ENCODE data around the gene HHEX.

DNA sequence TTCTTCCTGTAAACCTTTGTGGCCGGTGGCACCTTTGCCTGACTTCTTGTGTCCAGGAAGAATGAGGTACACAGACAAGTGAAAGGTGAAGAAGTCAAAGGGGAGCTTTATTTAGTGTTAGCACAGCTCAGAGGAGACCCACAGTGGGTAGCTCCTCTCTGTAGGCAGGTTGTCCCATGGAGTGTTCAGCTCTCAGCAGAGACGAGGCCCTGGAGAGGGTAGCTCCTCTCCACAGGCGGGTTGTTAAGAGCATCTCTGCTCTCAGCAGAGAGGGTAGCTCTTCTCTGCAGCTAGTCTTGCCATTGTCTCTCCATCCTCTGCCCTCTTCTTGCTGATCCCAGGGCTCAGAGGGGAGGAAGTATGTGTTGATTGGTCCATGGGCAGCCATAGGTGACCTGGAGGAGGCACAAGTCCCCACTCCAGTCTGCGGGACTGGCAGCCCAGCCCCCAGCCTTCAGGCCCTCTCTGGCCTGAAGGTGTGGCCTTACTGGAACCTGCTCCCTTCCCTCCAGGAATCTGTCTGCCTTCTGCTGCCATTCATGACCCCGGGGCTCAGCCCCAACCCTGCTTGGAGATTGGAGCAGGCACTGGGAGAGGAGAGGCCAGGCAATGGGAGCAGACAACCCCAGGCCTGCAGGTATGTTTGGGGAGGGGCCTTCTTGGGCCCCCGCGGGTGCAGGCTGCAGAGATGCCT lies 24.5 kb downstream of the HHEX start:
- no peak for TF ChIP-seq POLR2A (IDR thresholded peaks at IDR 0.05)
- TF ChIP-seq, protein P1, sequence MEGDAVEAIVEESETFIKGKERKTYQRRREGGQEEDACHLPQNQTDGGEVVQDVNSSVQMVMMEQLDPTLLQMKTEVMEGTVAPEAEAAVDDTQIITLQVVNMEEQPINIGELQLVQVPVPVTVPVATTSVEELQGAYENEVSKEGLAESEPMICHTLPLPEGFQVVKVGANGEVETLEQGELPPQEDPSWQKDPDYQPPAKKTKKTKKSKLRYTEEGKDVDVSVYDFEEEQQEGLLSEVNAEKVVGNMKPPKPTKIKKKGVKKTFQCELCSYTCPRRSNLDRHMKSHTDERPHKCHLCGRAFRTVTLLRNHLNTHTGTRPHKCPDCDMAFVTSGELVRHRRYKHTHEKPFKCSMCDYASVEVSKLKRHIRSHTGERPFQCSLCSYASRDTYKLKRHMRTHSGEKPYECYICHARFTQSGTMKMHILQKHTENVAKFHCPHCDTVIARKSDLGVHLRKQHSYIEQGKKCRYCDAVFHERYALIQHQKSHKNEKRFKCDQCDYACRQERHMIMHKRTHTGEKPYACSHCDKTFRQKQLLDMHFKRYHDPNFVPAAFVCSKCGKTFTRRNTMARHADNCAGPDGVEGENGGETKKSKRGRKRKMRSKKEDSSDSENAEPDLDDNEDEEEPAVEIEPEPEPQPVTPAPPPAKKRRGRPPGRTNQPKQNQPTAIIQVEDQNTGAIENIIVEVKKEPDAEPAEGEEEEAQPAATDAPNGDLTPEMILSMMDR (IDR thresholded peaks at IDR 0.05) = no peak

Data from right lobe of liver (tissue), 4 donors.